ENCODE results near the gene NELFA. TPM values are rescaled to one million over a fixed set of nuclear protein-coding genes. Genes with fewer than 3 reads are reported as not detected.
"Not testable (repeated sequence)": the region's sequence is repeated elsewhere in the genome, so short reads cannot be mapped to it uniquely, and the experiment has no call there.

NELFA gene
- total RNA-seq, 1 donor from 2014 or later = 22.7 TPM

GRCh38 chr4:2042204-2042946 is 33.6 kb upstream of the NELFA start:
- H3K9me3 ChIP-seq = no peaks in the 10 kb centered on the region
- H3K27ac ChIP-seq = no peak overlapping the region
- DNase-seq (peak; percentile 69), ATAC-seq (peak; percentile 41)
- peaks cover 18% of the 10 kb centered on the region for H3K4me1 ChIP-seq
- no peak for TF ChIP-seq CTCF (IDR thresholded peaks at IDR 0.05)
- no peaks in the 10 kb centered on the region for H3K36me3 ChIP-seq
- peak overlapping the region; percentile 66 for H3K4me3 ChIP-seq
- peaks cover 54% of the 10 kb centered on the region for H3K27me3 ChIP-seq
- intact Hi-C loops (cut with DNase I) = no loop called here

GRCh38 chr4:2041239-2042130 is 32.7 kb upstream of the NELFA start:
- Histone ChIP-seq H3K36me3 (no peaks in the 10 kb centered on the region), H3K4me1 (peaks cover 18% of the 10 kb centered on the region), H3K9me3 (no peaks in the 10 kb centered on the region), H3K27me3 (peaks cover 45% of the 10 kb centered on the region), H3K27ac (no peak overlapping the region), H3K4me3 (peak overlapping the region; percentile 66)
- peak; percentile 81 for ATAC-seq
- no peak for TF ChIP-seq CTCF (IDR thresholded peaks at IDR 0.05)
- intact Hi-C loops (cut with DNase I) = no loop called here
- peak; percentile 92 for DNase-seq

- Histone ChIP-seq H3K4me3 (peak overlapping the region; percentile 66), H3K4me1 (peaks cover 18% of the 10 kb centered on the region), H3K27ac (no peak overlapping the region), H3K27me3 (peaks cover 40% of the 10 kb centered on the region), H3K36me3 (no peaks in the 10 kb centered on the region), H3K9me3 (no peaks in the 10 kb centered on the region)
- DNase-seq (peak; percentile 63), ATAC-seq (peak; percentile 2)
- intact Hi-C loops (cut with DNase I) = no loop called here
- TF ChIP-seq CTCF (IDR thresholded peaks at IDR 0.05) = no peak
Measured at GRCh38 chr4:2040391-2041238, 31.8 kb upstream of the NELFA start.

GRCh38 chr4:2036866-2037265 is 28.1 kb upstream of the NELFA start:
- peaks cover 32% of the 10 kb centered on the region for H3K27me3 ChIP-seq
- H3K9me3 ChIP-seq = no peaks in the 10 kb centered on the region
- no peak for TF ChIP-seq CTCF (IDR thresholded peaks at IDR 0.05)
- peaks cover 13% of the 10 kb centered on the region for H3K4me1 ChIP-seq
- H3K4me3 ChIP-seq = no peak overlapping the region
- intact Hi-C loops (cut with DNase I) = no loop called here
- no peak overlapping the region for H3K27ac ChIP-seq
- H3K36me3 ChIP-seq = no peaks in the 10 kb centered on the region
- ATAC-seq (no peak), DNase-seq (no peak)

- peak; percentile 22 for DNase-seq
- ATAC-seq = no peak
- TF ChIP-seq CTCF (IDR thresholded peaks at IDR 0.05) = no peak
Measured at GRCh38 chr4:2036327-2036726, 27.6 kb upstream of the NELFA start.

GRCh38 chr4:2031161-2031560 is 22.4 kb upstream of the NELFA start:
- DNase-seq; intact Hi-C loops (cut with DNase I); H3K27ac ChIP-seq; H3K4me1 ChIP-seq; H3K9me3 ChIP-seq; H3K4me3 ChIP-seq; H3K36me3 ChIP-seq; H3K27me3 ChIP-seq; ATAC-seq: not testable (repeated sequence)

More at GRCh38 chr4:2036327-2036726, 27.6 kb upstream of the NELFA start:
- Histone ChIP-seq H3K27ac (no peak overlapping the region), H3K36me3 (no peaks in the 10 kb centered on the region), H3K9me3 (no peaks in the 10 kb centered on the region), H3K4me1 (peaks cover 11% of the 10 kb centered on the region), H3K4me3 (no peak overlapping the region), H3K27me3 (peaks cover 29% of the 10 kb centered on the region)
- intact Hi-C loops (cut with DNase I) = no loop called here

GRCh38 chr4:2027120-2027519 is 18.3 kb upstream of the NELFA start:
- H3K4me1 ChIP-seq; H3K27me3 ChIP-seq; H3K9me3 ChIP-seq; H3K36me3 ChIP-seq; DNase-seq; intact Hi-C loops (cut with DNase I); ATAC-seq; H3K4me3 ChIP-seq; H3K27ac ChIP-seq: not testable (repeated sequence)

Data from upper lobe of right lung (tissue), 1 donor.